HCT116 (cell line): ENCODE results near the gene CDC42SE1. TPM values are rescaled to one million over a fixed set of nuclear protein-coding genes. Genes with fewer than 3 reads are reported as not detected.

Experiments
- ATAC-seq: fragments of 200-7000 bp; cut with Tn5 transposase; 2 replicates; pipeline ENCODE4 v1.9.1; 2020; ENCODE audit warnings: mild to moderate bottlenecking, moderate library complexity
- BruUV-seq: library from RNA; stranded (reverse); fragments of 400-500 nt; replicated peaks from 2 replicates; lab custom pipeline; 2021; lab: Mats Ljungman, UMichigan
- CTCF ChIA-PET: fragments of 300-600 bp; sonication (Branson Sonifier 250); formaldehyde crosslinking; loops from one replicate; lab custom pipeline; 2021; ENCODE audit warnings: antibody characterized with exemption; lab: Charles Lee
- POLR2A ChIA-PET: fragments of 300-600, 350-600 bp; sonication (Branson Sonifier 250); formaldehyde crosslinking; loops from one replicate; lab custom pipeline; 2021; ENCODE audit warnings: antibody characterized with exemption; lab: Charles Lee
- RAD21 ChIA-PET, 2 experiments: fragments of 300-600 bp; sonication (Branson Sonifier 250); formaldehyde crosslinking; loops; one replicate each; lab custom pipeline; 2023; ENCODE audit warnings: low total read pairs in 2 of 2; ENCODE audit not compliant: uncharacterized antibody in 2 of 2, unreplicated experiment in 2 of 2, low non-redundant PET in 1 of 2; lab: Charles Lee
- DNase-seq: peaks from one replicate; pipeline ENCODE4 v3.0.0-alpha.2; 2010; ENCODE audit warnings: low read depth, low spot score
- H2AFZ ChIP-seq: fragments of 200-600 bp; shearing (Covaris generic), sonication (generic); 2 replicates; pipeline ENCODE4 v1.6.1; 2017; ENCODE audit warnings: low read depth, mixed run types, mixed read lengths, antibody characterized with exemption, low read length; ENCODE audit not compliant: poor library complexity, severe bottlenecking
- H3K27ac ChIP-seq: 2 replicates; pipeline ENCODE4 v1.5.1; 2012; ENCODE audit warnings: low read depth, low read length
- H3K27me3 ChIP-seq: fragments of 200-600 bp; sonication (generic); 2 replicates; pipeline ENCODE4 v1.6.1; 2016; ENCODE audit warnings: mixed run types, low read length, mixed read lengths; ENCODE audit not compliant: insufficient read depth
- H3K36me3 ChIP-seq, 2 experiments: fragments of 200-500 bp in 1 of 2; fragments of 200-600 bp in 1 of 2; sonication (Bioruptor generic) in 1 of 2; sonication (generic) in 1 of 2; 2 replicates each; pipeline versions ENCODE4 v1.5.1 to v1.6.1; 2014 to 2016; ENCODE audit warnings: low read length in 2 of 2, inconsistent platforms in 1 of 2, mixed read lengths in 1 of 2, mixed run types in 1 of 2; ENCODE audit not compliant: insufficient read depth in 2 of 2, control insufficient read depth in 1 of 2
- H3K4me1 ChIP-seq, 2 experiments: fragments of 200-600 bp in 1 of 2; sonication (generic) in 1 of 2; 2 replicates each; pipeline versions ENCODE4 v1.5.1 to v1.6.1; 2012 to 2017; ENCODE audit warnings: low read length in 2 of 2, inconsistent platforms in 1 of 2, mild to moderate bottlenecking in 1 of 2, mixed read lengths in 1 of 2, mixed run types in 1 of 2, moderate library complexity in 1 of 2; ENCODE audit not compliant: insufficient read depth in 2 of 2, control insufficient read depth in 1 of 2
- H3K4me2 ChIP-seq: fragments of 200-600 bp; sonication (generic); 2 replicates; pipeline ENCODE4 v1.6.1; 2017; ENCODE audit warnings: mixed run types, low read length, mixed read lengths
- H3K4me3 ChIP-seq, 2 experiments: fragments of 200-600 bp in 1 of 2; sonication (generic) in 1 of 2; replicated peaks in 1 of 2; 2 replicates each; pipeline ENCODE4 v1.5.1; 2011 to 2016; ENCODE audit warnings: low read length in 2 of 2, control low read depth in 1 of 2, low read depth in 1 of 2, mild to moderate bottlenecking in 1 of 2, mixed read lengths in 1 of 2, mixed run types in 1 of 2
- H3K79me2 ChIP-seq: fragments of 200-600 bp; sonication (generic); 2 replicates; pipeline ENCODE4 v1.6.1; 2017; ENCODE audit warnings: mild to moderate bottlenecking, mixed run types, low read length, moderate library complexity, mixed read lengths; ENCODE audit not compliant: insufficient read depth
- H3K9ac ChIP-seq: fragments of 200-600 bp; sonication (generic); 2 replicates; pipeline ENCODE4 v1.6.1; 2016; ENCODE audit warnings: low read length, mixed read lengths
- H3K9me2 ChIP-seq: fragments of 200-600 bp; sonication (generic), shearing (Covaris generic); 2 replicates; pipeline ENCODE4 v1.6.1; 2017; ENCODE audit warnings: mixed run types, mild to moderate bottlenecking, moderate library complexity; ENCODE audit not compliant: insufficient read depth
- H3K9me3 ChIP-seq, 2 experiments: fragments of 200-500 bp in 1 of 2; fragments of 200-600 bp in 1 of 2; sonication (Bioruptor generic) in 1 of 2; sonication (generic) in 1 of 2; 2 replicates each; pipeline ENCODE4 v1.6.1; 2014 to 2017; ENCODE audit warnings: low read length in 2 of 2, mixed read lengths in 2 of 2, inconsistent platforms in 1 of 2, low read depth in 1 of 2, mild to moderate bottlenecking in 1 of 2, mixed run types in 1 of 2, moderate library complexity in 1 of 2; ENCODE audit not compliant: control insufficient read depth in 1 of 2, insufficient read depth in 1 of 2
- H4K20me1 ChIP-seq: fragments of 200-600 bp; sonication (generic), shearing (Covaris generic); 2 replicates; pipeline ENCODE4 v1.6.1; 2017; ENCODE audit warnings: mixed run types, mild to moderate bottlenecking, moderate library complexity; ENCODE audit not compliant: insufficient read depth
- ATF3 ChIP-seq: IDR thresholded peaks from 2 replicates; pipeline ENCODE4 v1.6.1; 2012
- CBX3 ChIP-seq: IDR thresholded peaks from 2 replicates; pipeline ENCODE4 v1.6.1; 2012; ENCODE audit warnings: low read depth
- CEBPB ChIP-seq: IDR thresholded peaks from 2 replicates; pipeline ENCODE4 v1.6.1; 2012; ENCODE audit warnings: low read depth
- CTCF ChIP-seq, 3 experiments: fragments of 200-600 bp in 1 of 3; sonication (generic) in 1 of 3; IDR thresholded peaks in 2 of 3; conservative IDR thresholded peaks in 1 of 3; 2 replicates each; pipeline ENCODE4 v1.5.1; 2012 to 2017; ENCODE audit warnings: low read depth in 2 of 3, low read length in 2 of 3, antibody characterized with exemption in 1 of 3, borderline replicate concordance in 1 of 3, control low read depth in 1 of 3, mild to moderate bottlenecking in 1 of 3, mixed read lengths in 1 of 3, mixed run types in 1 of 3, moderate library complexity in 1 of 3; ENCODE audit not compliant: insufficient read depth in 1 of 3
- EGR1 ChIP-seq: IDR thresholded peaks from 2 replicates; pipeline ENCODE4 v1.6.1; 2012; ENCODE audit warnings: low read depth
- ELF1 ChIP-seq: IDR thresholded peaks from 2 replicates; pipeline ENCODE4 v1.6.1; 2012; ENCODE audit warnings: low read depth, borderline replicate concordance
- EZH2phosphoT487 ChIP-seq: fragments of 200-600 bp; IDR thresholded peaks from 2 replicates; pipeline ENCODE4 v1.6.1; 2018; ENCODE audit warnings: antibody characterized with exemption, borderline replicate concordance
- JUND ChIP-seq: IDR thresholded peaks from 2 replicates; pipeline ENCODE4 v1.6.1; 2012
- MAX ChIP-seq: IDR thresholded peaks from 2 replicates; pipeline ENCODE4 v1.6.1; 2012
- POLR2A ChIP-seq: IDR thresholded peaks from 2 replicates; pipeline ENCODE4 v1.7.0; 2011; ENCODE audit warnings: borderline replicate concordance; ENCODE audit not compliant: insufficient read depth, insufficient read length; ENCODE audit errors: extremely low read depth
- POLR2AphosphoS5 ChIP-seq: IDR thresholded peaks from 2 replicates; pipeline ENCODE4 v1.6.1; 2011; ENCODE audit warnings: mild to moderate bottlenecking, low read depth, low read length, moderate library complexity
- RAD21 ChIP-seq: IDR thresholded peaks from 2 replicates; pipeline ENCODE4 v1.6.1; 2012; ENCODE audit warnings: low read depth, mild to moderate bottlenecking
- REST ChIP-seq: IDR thresholded peaks from 2 replicates; pipeline ENCODE4 v1.6.1; 2012; ENCODE audit warnings: low read depth
- SP1 ChIP-seq: IDR thresholded peaks from 2 replicates; pipeline ENCODE4 v1.6.1; 2012; ENCODE audit warnings: low read depth
- SRF ChIP-seq: IDR thresholded peaks from 2 replicates; pipeline ENCODE4 v1.6.1; 2012; ENCODE audit warnings: low read depth
- TCF7L2 ChIP-seq: IDR thresholded peaks from 2 replicates; pipeline ENCODE4 v1.7.0; 2011; ENCODE audit warnings: borderline replicate concordance, inconsistent platforms; ENCODE audit not compliant: insufficient read depth, insufficient read length; ENCODE audit errors: extremely low read depth
- YY1 ChIP-seq: IDR thresholded peaks from 2 replicates; pipeline ENCODE4 v1.6.1; 2011; ENCODE audit warnings: low read length, low read depth, moderate library complexity, mild to moderate bottlenecking; ENCODE audit not compliant: insufficient replicate concordance; ENCODE audit errors: extremely low read depth
- ZBTB33 ChIP-seq: IDR thresholded peaks from 2 replicates; pipeline ENCODE4 v1.6.1; 2011; ENCODE audit warnings: mild to moderate bottlenecking, low read length, moderate library complexity; ENCODE audit not compliant: insufficient replicate concordance; ENCODE audit errors: extremely low read depth
- ZNF274 ChIP-seq: fragments of 200-500 bp; sonication (Bioruptor generic); IDR thresholded peaks from 2 replicates; pipeline ENCODE4 v1.6.1; 2014; ENCODE audit warnings: mild to moderate bottlenecking, low read depth, low read length, inconsistent platforms
- intact Hi-C: fragments of 100-400 bp; cut with micrococcal nuclease; formaldehyde crosslinking; loops from 2 replicates; pipeline ENCODE4 v1.10.0; 2022
- total RNA-seq: library from RNA; stranded (reverse); gene quantifications from one replicate; pipeline ENCODE4 v1.2.1, GENCODE V29; 2021; ENCODE audit not compliant: unreplicated experiment

Gene CDC42SE1
- total RNA-seq, 1 experiment from 2014 or later: 50.5 TPM

GRCh38 chr1:151055581-151055980 lies 3.8 kb downstream of the CDC42SE1 start:
- DNase-seq (no peak), ATAC-seq (no peak)
- H3K9me2 ChIP-seq: no peaks in the 10 kb centered on the region
- no peak overlapping the region for H3K4me2 ChIP-seq
- BruUV-seq: no TSS peak
- ChIA-PET POLR2A (no interaction called here), RAD21 (no interaction called here), CTCF (no interaction called here)
- TF ChIP-seq CTCF (IDR thresholded peaks at IDR 0.05 in 2 of 3, conservative IDR thresholded peaks at IDR 0.05 in 1 of 3; ENCODE audit: borderline replicate concordance in 1 of 3, insufficient read depth in 1 of 3, low read depth in 2 of 3, low read length in 2 of 3) (no peak), ZNF274 (no peak), CBX3 (no peak), POLR2A (no peak), MAX (no peak), SRF (no peak), JUND (no peak), EZH2phosphoT487 (no peak), SP1 (no peak), REST (no peak), TCF7L2 (no peak), EGR1 (no peak), ELF1 (no peak), POLR2AphosphoS5 (no peak), RAD21 (no peak), ATF3 (no peak), ZBTB33 (no peak), YY1 (no peak), CEBPB (no peak)
- no peak overlapping the region for H3K4me3 ChIP-seq
- peaks cover 24 to 48% of the 10 kb centered on the region in 2 experiments for H3K36me3 ChIP-seq
- H3K4me1 ChIP-seq: peaks cover 18 to 41% of the 10 kb centered on the region in 2 experiments
- no peak overlapping the region for H3K27ac ChIP-seq
- H3K79me2 ChIP-seq: peaks cover 47% of the 10 kb centered on the region
- intact Hi-C loops: loop anchor here (5.0 kb wide), 1 partner anchor 33 kb away; no protein-coding TSS in a partner anchor
- no peaks in the 10 kb centered on the region for H3K9me3 ChIP-seq
- no peak overlapping the region for H3K9ac ChIP-seq
- no peaks in the 10 kb centered on the region; the same call in 1 of the 2 replicates for H4K20me1 ChIP-seq
- no peaks in the 10 kb centered on the region for H3K27me3 ChIP-seq
- H2AFZ ChIP-seq: no peak overlapping the region
